ENCODE measurements around the gene CCR6. TPM values are rescaled to one million over a fixed set of nuclear protein-coding genes. Genes with fewer than 3 reads are reported as not detected.

The CCR6 gene
- total RNA-seq, 1 donor from 2014 or later, result not detected

DNA sequence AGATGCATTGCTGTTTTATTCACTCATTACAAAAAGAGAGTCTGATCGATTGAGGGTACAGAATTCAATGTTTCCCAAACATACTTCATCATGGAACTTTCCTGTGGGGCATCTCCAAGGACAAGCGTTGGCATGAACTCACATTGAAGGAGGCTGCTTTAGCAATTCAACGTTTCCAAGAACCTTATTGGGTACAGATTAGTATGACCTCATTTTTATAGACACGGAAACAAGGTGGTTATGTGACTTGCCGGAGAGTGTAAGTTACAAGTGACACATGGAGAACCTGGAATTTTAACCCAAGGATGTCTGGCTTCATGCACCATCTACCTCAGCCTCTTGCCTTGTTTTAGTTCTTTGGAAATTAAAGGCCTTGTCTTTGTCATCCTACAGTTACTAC is 26.1 kb downstream of the CCR6 start:
- TF ChIP-seq CTCF (conservative IDR thresholded peaks at IDR 0.05; ENCODE audit: low read depth, low read length), result no peak
- DNase-seq (ENCODE audit: low read depth), result no peak

GRCh38 chr6:167150941-167151549 is 28.1 kb downstream of the CCR6 start:
- no peak for DNase-seq (ENCODE audit: low read depth)
- no peak overlapping the region for H3K4me3 ChIP-seq (ENCODE audit: low read depth, low read length)
- TF ChIP-seq CTCF (conservative IDR thresholded peaks at IDR 0.05; ENCODE audit: low read depth, low read length), result no peak

More for the DNA sequence above, 26.1 kb downstream of the CCR6 start:
- H3K4me3 ChIP-seq (ENCODE audit: low read depth, low read length), result no peak overlapping the region

GRCh38 chr6:167151648-167152047 is 28.8 kb downstream of the CCR6 start:
- DNase-seq (ENCODE audit: low read depth), result no peak
- no peak overlapping the region for H3K4me3 ChIP-seq (ENCODE audit: low read depth, low read length)
- no peak for TF ChIP-seq CTCF (conservative IDR thresholded peaks at IDR 0.05; ENCODE audit: low read depth, low read length)

DNA sequence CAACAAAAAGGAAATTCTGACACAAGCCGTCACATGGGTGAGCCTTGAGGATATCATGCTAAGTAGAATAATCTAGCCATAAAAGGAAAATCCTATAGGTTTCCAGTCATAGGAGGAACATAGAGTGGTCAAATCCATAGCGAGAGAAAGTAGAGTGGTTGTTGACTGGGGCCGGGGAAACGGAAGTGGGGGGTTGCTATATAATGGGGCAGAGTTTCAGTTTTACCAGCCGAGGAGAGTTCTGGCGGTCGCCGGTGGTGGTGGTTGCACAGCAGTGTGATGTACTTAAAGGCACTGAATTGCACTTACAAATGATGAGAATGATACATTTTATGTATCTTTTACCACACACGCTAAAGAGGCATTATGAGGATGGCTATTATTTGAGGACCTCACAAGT is 30.0 kb downstream of the CCR6 start:
- no peak for TF ChIP-seq CTCF (conservative IDR thresholded peaks at IDR 0.05; ENCODE audit: low read depth, low read length)

GRCh38 chr6:167153521-167153959 is 30.6 kb downstream of the CCR6 start:
- no peak for DNase-seq (ENCODE audit: low read depth)
- no peak overlapping the region for H3K4me3 ChIP-seq (ENCODE audit: low read depth, low read length)
- no peak for TF ChIP-seq CTCF (conservative IDR thresholded peaks at IDR 0.05; ENCODE audit: low read depth, low read length)

More for the DNA sequence above, 30.0 kb downstream of the CCR6 start:
- H3K4me3 ChIP-seq (ENCODE audit: low read depth, low read length), result no peak overlapping the region
- DNase-seq (ENCODE audit: low read depth), result no peak

- DNase-seq (ENCODE audit: low read depth), result no peak
- TF ChIP-seq CTCF (conservative IDR thresholded peaks at IDR 0.05; ENCODE audit: low read depth, low read length), result no peak
- no peak overlapping the region for H3K4me3 ChIP-seq (ENCODE audit: low read depth, low read length)
Observed at GRCh38 chr6:167154291-167154690, 31.4 kb downstream of the CCR6 start.

DNA sequence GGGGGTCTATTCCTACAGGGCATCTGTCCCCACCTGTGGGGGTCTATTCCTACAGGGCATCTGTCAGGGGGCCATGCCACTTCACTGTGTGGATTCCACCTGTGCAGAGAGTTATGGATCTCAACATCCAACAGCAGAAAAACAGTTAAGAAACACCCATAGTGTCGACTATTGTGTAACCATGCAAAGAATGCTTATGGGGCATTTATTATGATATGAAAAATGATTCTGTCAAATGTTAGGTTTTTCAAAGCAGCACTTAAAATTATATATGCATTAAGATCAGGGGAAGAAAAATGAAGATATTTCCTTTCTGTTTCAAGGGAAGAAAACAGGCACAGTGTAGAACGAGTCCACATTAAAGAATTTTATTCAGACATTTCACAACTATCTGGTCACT is 32.0 kb downstream of the CCR6 start:
- DNase-seq (ENCODE audit: low read depth), result no peak
- TF ChIP-seq CTCF (conservative IDR thresholded peaks at IDR 0.05; ENCODE audit: low read depth, low read length), result no peak
- no peak overlapping the region for H3K4me3 ChIP-seq (ENCODE audit: low read depth, low read length)

All from epithelial cell of proximal tubule (primary cell).